Endothelial cell (in vitro differentiated cells): Measurements from ENCODE around the gene TRAP1. TPM values are rescaled to one million over a fixed set of nuclear protein-coding genes. Genes with fewer than 3 reads are reported as not detected.
"Not testable (repeated sequence)": the region's sequence is repeated elsewhere in the genome, so short reads cannot be mapped to it uniquely, and the experiment has no call there.

ENCODE experiments used
- DNase-seq: peaks from one replicate; pipeline ENCODE4 v3.0.0; 2021; ENCODE audit warnings: low spot score
- H3K27ac Mint-ChIP-seq: one replicate; pipeline ENCODE4 v1.8.0; 2021; ENCODE audit warnings: mixed read lengths, inconsistent platforms; ENCODE audit not compliant: unreplicated experiment
- H3K27me3 Mint-ChIP-seq: one replicate; pipeline ENCODE4 v1.8.0; 2021; ENCODE audit warnings: mild to moderate bottlenecking, moderate library complexity, mixed read lengths, inconsistent platforms; ENCODE audit not compliant: unreplicated experiment
- H3K36me3 Mint-ChIP-seq: one replicate; pipeline ENCODE4 v1.8.0; 2021; ENCODE audit warnings: mild to moderate bottlenecking, low read depth, mixed read lengths, inconsistent platforms; ENCODE audit not compliant: unreplicated experiment
- H3K4me1 Mint-ChIP-seq: one replicate; pipeline ENCODE4 v1.8.0; 2021; ENCODE audit warnings: mild to moderate bottlenecking, mixed read lengths, inconsistent platforms; ENCODE audit not compliant: unreplicated experiment
- H3K4me3 Mint-ChIP-seq: one replicate; pipeline ENCODE4 v1.8.0; 2021; ENCODE audit warnings: mild to moderate bottlenecking, mixed read lengths, inconsistent platforms; ENCODE audit not compliant: unreplicated experiment
- H3K9me3 Mint-ChIP-seq: one replicate; pipeline ENCODE4 v1.8.0; 2021; ENCODE audit warnings: mixed read lengths, inconsistent platforms; ENCODE audit not compliant: unreplicated experiment
- CTCF ChIP-seq: fragments of 200-600 bp; sonication (generic); IDR thresholded peaks from one replicate; pipeline ENCODE4 v1.5.0; 2021; ENCODE audit warnings: antibody characterized with exemption; ENCODE audit not compliant: unreplicated experiment
- total RNA-seq: library from RNA; stranded (reverse); fragmentation: NEBNext Ultra II Directional; extraction: Animal tissue kit (Norgen Biotek cat#: 25700); gene quantifications from one replicate; pipeline ENCODE4 v1.2.1, GENCODE V29; 2021; ENCODE audit not compliant: unreplicated experiment

Gene TRAP1
- total RNA-seq, 1 donor from 2014 or later: 104 TPM

- peak overlapping the region; percentile 99 for H3K4me3 Mint-ChIP-seq
- no peak for TF ChIP-seq CTCF
- DNase-seq: no peak
Observed at GRCh38 chr16:3612510-3613466, 104.5 kb downstream of the TRAP1 start.

GRCh38 chr16:3611146-3611975 is 106.0 kb downstream of the TRAP1 start, which contains the start of gene SLX4:
TSS of gene SLX4 (minus strand) at chr16:3611606. CDS start at chr16:3608964, 2,642 bp downstream.
- Mint-ChIP-seq H3K36me3 (peaks cover 20% of the 10 kb centered on the region), H3K27me3 (peaks cover 6% of the 10 kb centered on the region), H3K27ac (peak within 1 kb of the TSS; percentile 99), H3K4me1 (peaks cover 36% of the 10 kb centered on the region), H3K4me3 (peak within 1 kb of the TSS; percentile 99), H3K9me3 (no peaks in the 10 kb centered on the region)
- DNase-seq: peak; percentile 94
- TF ChIP-seq CTCF: no peak

More at GRCh38 chr16:3612510-3613466, 104.5 kb downstream of the TRAP1 start:
- Mint-ChIP-seq H3K36me3 (peaks cover 21% of the 10 kb centered on the region), H3K4me1 (peaks cover 36% of the 10 kb centered on the region), H3K9me3 (no peaks in the 10 kb centered on the region), H3K27me3 (peaks cover 6% of the 10 kb centered on the region), H3K27ac (peak overlapping the region; percentile 99)

GRCh38 chr16:3610698-3611145 is 106.6 kb downstream of the TRAP1 start:
- Mint-ChIP-seq H3K4me3 (peak overlapping the region; percentile 94), H3K27ac (peak overlapping the region; percentile 89), H3K4me1 (peaks cover 36% of the 10 kb centered on the region), H3K27me3 (peaks cover 6% of the 10 kb centered on the region), H3K9me3 (no peaks in the 10 kb centered on the region), H3K36me3 (peaks cover 20% of the 10 kb centered on the region)
- no peak for TF ChIP-seq CTCF
- DNase-seq: no peak

- no peak for DNase-seq
- H3K27ac Mint-ChIP-seq: peak overlapping the region; percentile 89
- peaks cover 36% of the 10 kb centered on the region for H3K4me1 Mint-ChIP-seq
- H3K27me3 Mint-ChIP-seq: peaks cover 6% of the 10 kb centered on the region
- H3K4me3 Mint-ChIP-seq: peak overlapping the region; percentile 94
- no peaks in the 10 kb centered on the region for H3K9me3 Mint-ChIP-seq
- TF ChIP-seq CTCF: no peak
- peaks cover 20% of the 10 kb centered on the region for H3K36me3 Mint-ChIP-seq
Observed at GRCh38 chr16:3609895-3610697, 107.2 kb downstream of the TRAP1 start.

- Mint-ChIP-seq H3K4me1 (peaks cover 31% of the 10 kb centered on the region), H3K36me3 (peaks cover 20% of the 10 kb centered on the region)
- H3K27ac Mint-ChIP-seq, DNase-seq, H3K27me3 Mint-ChIP-seq, H3K4me3 Mint-ChIP-seq, H3K9me3 Mint-ChIP-seq: not testable (repeated sequence)
Observed at GRCh38 chr16:3608976-3609375, 108.3 kb downstream of the TRAP1 start.
